PFSK-1 (cell line): ENCODE results near the gene FGL2.

Source experiments
- POLR2AphosphoS5 ChIP-seq: IDR thresholded peaks from 2 replicates; pipeline ENCODE4 v1.6.1; 2012; ENCODE audit warnings: low read depth, mild to moderate bottlenecking, control low read depth, low read length, moderate library complexity
- REST ChIP-seq, 2 experiments: IDR thresholded peaks; 2 replicates each; pipeline versions ENCODE4 v1.6.1 to v1.8.0; 2011 to 2012; ENCODE audit warnings: low read depth in 2 of 2, low read length in 2 of 2, control low read depth in 1 of 2, inconsistent platforms in 1 of 2, mild to moderate bottlenecking in 1 of 2, moderate library complexity in 1 of 2; ENCODE audit not compliant: insufficient read depth in 1 of 2

DNA sequence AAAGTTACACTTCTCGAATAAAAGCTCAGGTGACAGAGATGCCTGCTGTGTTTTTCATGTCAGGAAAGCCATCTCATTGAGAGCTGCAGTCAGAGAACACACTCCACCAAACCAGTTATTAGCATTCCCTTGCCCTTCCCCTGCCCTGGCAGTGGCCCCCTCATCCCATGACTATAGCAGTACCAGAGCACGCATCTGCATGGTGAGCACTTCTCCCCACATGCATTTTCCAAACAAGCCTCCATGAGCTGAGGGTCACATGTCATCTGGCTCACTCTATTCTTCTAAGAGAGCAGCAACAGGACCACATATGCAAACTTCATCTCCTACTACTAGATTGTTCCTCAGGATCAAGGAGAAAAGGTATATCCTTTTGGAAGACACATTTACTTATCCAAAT is 42.4 kb upstream of the FGL2 start:
- TF ChIP-seq POLR2AphosphoS5, result no peak
- no peak for TF ChIP-seq REST (IDR thresholded peaks at IDR 0.05; ENCODE audit: insufficient read depth in 1 of 2, low read depth in 2 of 2, low read length in 2 of 2)
